Measurements from ENCODE around the gene FBXO10.

DNA sequence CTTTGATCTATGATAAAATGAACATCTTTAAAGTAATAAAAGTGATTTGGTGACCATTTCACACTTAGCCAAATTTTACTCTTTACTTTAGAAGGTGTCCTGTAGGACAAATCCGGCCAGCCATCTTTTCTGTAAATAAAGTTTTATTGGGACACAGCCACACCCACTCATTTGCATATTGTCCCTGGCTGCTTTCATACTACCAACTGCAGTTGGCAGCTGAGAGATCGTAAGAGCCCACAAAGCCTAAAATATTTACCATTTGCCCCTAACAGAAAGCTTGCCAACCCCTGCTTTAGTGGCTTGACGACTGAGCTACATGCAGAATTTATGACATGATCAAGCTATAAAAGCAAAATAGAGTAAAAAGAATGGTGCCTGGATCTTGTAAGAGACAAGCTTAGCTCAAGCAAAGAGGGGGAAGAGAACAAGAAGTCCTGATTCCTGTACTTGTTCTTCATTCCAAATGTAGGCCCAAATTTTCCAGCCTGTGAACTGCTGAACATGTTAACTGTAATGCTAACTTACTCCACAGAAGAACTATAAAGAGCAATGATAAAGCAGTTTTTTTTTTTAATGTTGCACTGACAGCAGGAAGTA lies 7.4 kb upstream of the FBXO10 start:
- TF ChIP-seq POLR2AphosphoS5 (IDR thresholded peaks at IDR 0.05; ENCODE audit: low read depth): no peak
- TF ChIP-seq, protein P1, sequence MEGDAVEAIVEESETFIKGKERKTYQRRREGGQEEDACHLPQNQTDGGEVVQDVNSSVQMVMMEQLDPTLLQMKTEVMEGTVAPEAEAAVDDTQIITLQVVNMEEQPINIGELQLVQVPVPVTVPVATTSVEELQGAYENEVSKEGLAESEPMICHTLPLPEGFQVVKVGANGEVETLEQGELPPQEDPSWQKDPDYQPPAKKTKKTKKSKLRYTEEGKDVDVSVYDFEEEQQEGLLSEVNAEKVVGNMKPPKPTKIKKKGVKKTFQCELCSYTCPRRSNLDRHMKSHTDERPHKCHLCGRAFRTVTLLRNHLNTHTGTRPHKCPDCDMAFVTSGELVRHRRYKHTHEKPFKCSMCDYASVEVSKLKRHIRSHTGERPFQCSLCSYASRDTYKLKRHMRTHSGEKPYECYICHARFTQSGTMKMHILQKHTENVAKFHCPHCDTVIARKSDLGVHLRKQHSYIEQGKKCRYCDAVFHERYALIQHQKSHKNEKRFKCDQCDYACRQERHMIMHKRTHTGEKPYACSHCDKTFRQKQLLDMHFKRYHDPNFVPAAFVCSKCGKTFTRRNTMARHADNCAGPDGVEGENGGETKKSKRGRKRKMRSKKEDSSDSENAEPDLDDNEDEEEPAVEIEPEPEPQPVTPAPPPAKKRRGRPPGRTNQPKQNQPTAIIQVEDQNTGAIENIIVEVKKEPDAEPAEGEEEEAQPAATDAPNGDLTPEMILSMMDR (IDR thresholded peaks at IDR 0.05; ENCODE audit: insufficient read depth, low read length): no peak
- no peak for TF ChIP-seq GABPA (IDR thresholded peaks at IDR 0.05; ENCODE audit: low read depth)
- TF ChIP-seq, protein P2, sequence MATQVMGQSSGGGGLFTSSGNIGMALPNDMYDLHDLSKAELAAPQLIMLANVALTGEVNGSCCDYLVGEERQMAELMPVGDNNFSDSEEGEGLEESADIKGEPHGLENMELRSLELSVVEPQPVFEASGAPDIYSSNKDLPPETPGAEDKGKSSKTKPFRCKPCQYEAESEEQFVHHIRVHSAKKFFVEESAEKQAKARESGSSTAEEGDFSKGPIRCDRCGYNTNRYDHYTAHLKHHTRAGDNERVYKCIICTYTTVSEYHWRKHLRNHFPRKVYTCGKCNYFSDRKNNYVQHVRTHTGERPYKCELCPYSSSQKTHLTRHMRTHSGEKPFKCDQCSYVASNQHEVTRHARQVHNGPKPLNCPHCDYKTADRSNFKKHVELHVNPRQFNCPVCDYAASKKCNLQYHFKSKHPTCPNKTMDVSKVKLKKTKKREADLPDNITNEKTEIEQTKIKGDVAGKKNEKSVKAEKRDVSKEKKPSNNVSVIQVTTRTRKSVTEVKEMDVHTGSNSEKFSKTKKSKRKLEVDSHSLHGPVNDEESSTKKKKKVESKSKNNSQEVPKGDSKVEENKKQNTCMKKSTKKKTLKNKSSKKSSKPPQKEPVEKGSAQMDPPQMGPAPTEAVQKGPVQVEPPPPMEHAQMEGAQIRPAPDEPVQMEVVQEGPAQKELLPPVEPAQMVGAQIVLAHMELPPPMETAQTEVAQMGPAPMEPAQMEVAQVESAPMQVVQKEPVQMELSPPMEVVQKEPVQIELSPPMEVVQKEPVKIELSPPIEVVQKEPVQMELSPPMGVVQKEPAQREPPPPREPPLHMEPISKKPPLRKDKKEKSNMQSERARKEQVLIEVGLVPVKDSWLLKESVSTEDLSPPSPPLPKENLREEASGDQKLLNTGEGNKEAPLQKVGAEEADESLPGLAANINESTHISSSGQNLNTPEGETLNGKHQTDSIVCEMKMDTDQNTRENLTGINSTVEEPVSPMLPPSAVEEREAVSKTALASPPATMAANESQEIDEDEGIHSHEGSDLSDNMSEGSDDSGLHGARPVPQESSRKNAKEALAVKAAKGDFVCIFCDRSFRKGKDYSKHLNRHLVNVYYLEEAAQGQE (IDR thresholded peaks at IDR 0.05; ENCODE audit: insufficient replicate concordance, low read depth): no peak
